H7 (cell line): ENCODE data around the gene RIPK1. TPM values are rescaled to one million over a fixed set of nuclear protein-coding genes. Genes with fewer than 3 reads are reported as not detected.
A peak's percentile ranks its signal among the peaks of the same experiment; 100 is the strongest.

Experiments used
- DNase-seq: peaks from one replicate; pipeline ENCODE4 v3.0.0; 2012
- H3K27me3 ChIP-seq: 2 replicates; pipeline ENCODE4 v1.6.0; 2011; ENCODE audit warnings: mild to moderate bottlenecking, low read length; ENCODE audit not compliant: control insufficient read depth, insufficient read depth
- H3K36me3 ChIP-seq: replicated peaks from 2 replicates; pipeline ENCODE4 v1.5.1; 2011; ENCODE audit warnings: low read length; ENCODE audit not compliant: control insufficient read depth, insufficient read depth
- H3K4me3 ChIP-seq: 2 replicates; pipeline ENCODE4 v1.5.1; 2011; ENCODE audit warnings: low read depth, mild to moderate bottlenecking, control low read depth, low read length, moderate library complexity; ENCODE audit not compliant: insufficient read depth
- total RNA-seq: library from RNA; depleted of rRNA; stranded (reverse); fragments of >200 nt; shearing (Covaris generic); gene quantifications from 2 replicates; pipeline ENCODE4 v1.2.3, GENCODE V29; 2014

RIPK1 gene
- total RNA-seq, 1 experiment from 2014 or later = 8.9 TPM

DNA sequence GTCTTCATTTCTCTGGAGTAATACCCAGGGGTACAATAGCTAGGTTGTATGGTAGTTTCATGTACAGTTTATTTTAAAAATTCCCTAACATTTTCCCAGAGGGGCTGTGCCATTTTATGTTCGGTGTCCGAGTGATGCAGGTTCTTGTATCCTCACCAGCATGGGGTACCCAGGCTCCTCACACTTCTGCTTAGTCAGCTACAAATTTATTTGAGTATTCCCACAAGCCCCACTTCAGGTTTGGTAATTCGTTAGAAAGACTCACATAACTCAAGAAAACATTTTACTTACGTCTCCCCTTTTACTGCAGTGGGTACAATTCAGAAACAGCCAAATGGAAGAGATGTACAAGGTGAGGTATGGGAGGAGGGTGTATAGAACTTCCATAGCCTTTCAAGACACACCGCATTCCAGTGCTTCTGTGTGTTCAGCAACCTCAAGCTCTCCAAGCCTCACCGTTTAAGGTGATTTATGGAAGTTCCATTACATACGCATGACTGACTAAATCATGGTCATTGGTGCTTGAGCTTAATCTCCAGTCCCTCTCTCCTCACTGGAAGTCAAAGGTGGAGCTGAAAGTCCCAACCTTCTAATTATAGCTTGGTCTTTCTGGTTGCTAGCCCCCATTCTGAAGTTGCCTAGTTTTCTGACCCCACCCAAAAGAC lies 18.1 kb downstream of the RIPK1 start:
- DNase-seq = no peak
- no peak overlapping the region for H3K4me3 ChIP-seq
- H3K27me3 ChIP-seq = no peaks in the 10 kb centered on the region
- H3K36me3 ChIP-seq = peaks cover 44% of the 10 kb centered on the region

DNA sequence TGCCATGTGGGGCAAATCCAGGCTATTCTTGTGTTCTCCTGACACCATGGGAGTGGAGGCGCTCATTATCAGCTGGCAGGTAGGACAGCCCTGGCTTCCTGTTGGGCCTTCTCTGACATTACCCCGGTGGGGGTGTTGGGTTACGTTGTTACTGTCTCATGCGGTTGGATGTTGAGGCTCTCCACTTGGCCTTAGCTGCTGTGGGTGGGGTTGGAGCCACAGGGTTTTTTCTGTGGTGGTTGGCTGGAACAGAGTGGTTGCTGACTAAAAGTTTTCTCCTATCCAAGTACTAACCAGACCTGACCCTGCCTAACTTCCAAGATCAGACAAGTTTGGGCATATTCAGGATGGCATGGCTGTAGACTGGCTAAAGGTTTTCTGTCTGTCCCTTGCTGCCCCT lies 20.2 kb downstream of the RIPK1 start:
- Histone ChIP-seq H3K36me3 (peaks cover 36% of the 10 kb centered on the region), H3K4me3 (no peak overlapping the region), H3K27me3 (no peaks in the 10 kb centered on the region)
- DNase-seq = no peak

DNA sequence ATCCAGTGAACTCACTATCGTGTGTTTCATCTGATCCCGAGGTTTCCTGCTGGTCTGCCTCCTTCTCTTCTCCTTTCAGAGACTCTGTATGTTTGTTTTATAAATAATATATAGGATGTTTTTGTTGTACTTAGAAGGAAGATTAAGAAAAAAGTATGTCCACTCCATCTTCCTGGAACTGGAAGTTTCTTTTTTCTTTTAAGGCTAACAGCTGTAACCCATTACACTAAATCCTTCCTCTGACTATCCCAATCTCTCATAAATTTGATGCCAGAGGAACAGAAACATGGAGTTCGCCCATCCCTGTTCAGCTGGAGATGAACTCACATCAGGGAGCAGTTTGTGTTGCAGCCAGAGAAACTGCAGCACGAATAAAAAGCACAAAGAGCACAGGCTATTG lies 20.7 kb downstream of the RIPK1 start:
- DNase-seq = no peak
- Histone ChIP-seq H3K36me3 (peaks cover 32% of the 10 kb centered on the region), H3K27me3 (no peaks in the 10 kb centered on the region), H3K4me3 (no peak overlapping the region)

DNA sequence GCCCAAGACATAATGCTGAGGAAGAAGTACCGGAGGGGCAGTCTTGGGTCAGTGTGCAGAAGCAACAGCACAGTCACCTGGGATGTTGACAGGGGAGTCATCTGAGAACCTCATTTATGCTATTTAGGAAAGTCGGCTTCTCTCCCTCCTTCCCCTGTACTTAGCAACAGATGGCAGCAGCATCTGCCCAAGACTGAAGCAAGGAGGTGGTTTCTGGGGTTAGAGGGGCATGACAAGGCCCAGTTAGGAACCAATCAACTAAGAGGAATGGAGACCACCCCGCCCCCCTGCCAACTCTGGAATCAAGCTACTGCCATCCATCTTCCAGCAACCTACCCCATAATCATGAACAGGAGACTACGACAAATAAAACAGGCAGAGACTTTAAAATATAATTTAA lies 21.7 kb downstream of the RIPK1 start:
- peaks cover 31% of the 10 kb centered on the region for H3K36me3 ChIP-seq
- no peak for DNase-seq
- H3K27me3 ChIP-seq = no peaks in the 10 kb centered on the region
- H3K4me3 ChIP-seq = no peak overlapping the region

DNA sequence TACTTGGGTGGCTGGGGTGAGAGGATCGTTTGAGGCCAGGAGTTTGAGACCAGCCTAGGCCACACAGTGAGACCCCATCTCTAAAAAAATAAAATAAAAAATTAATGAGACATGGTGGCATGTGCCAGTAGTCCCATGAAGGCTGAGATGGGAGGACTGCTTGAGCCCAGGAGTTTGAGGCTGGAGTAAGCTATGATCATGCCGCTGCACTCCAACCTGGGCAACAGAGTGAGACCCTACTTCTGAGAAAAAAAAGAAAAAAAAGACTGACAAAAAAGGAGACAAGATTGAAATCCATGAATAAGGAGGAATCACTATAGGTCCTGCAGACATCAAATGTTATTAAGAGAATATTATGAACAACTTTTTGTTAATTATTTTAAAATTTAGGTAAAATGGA lies 26.5 kb downstream of the RIPK1 start:
- no peak for DNase-seq
- H3K4me3 ChIP-seq = no peak overlapping the region
- H3K36me3 ChIP-seq = peaks cover 10% of the 10 kb centered on the region
- no peaks in the 10 kb centered on the region for H3K27me3 ChIP-seq

DNA sequence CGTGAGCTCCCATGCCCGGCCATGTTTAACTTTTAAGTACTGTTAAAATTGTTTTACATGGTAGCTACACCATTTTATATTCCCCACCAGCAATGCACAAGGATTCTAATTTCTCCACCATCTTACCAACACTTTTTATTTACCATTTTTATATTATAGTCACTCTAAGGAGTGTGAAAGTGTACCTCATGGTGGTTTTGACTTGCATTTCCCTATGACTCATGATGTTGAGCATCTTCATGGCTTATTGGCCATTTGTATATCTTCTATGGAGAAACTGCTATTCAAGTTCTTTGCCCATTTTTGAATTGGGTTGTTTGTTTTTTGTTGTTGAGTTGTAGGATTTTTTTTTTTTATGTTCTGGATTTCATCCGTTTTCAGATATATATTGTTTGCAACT lies 34.6 kb downstream of the RIPK1 start:
- no peak for DNase-seq
- no peak overlapping the region for H3K4me3 ChIP-seq
- peaks cover 14% of the 10 kb centered on the region for H3K36me3 ChIP-seq
- no peaks in the 10 kb centered on the region for H3K27me3 ChIP-seq

DNA sequence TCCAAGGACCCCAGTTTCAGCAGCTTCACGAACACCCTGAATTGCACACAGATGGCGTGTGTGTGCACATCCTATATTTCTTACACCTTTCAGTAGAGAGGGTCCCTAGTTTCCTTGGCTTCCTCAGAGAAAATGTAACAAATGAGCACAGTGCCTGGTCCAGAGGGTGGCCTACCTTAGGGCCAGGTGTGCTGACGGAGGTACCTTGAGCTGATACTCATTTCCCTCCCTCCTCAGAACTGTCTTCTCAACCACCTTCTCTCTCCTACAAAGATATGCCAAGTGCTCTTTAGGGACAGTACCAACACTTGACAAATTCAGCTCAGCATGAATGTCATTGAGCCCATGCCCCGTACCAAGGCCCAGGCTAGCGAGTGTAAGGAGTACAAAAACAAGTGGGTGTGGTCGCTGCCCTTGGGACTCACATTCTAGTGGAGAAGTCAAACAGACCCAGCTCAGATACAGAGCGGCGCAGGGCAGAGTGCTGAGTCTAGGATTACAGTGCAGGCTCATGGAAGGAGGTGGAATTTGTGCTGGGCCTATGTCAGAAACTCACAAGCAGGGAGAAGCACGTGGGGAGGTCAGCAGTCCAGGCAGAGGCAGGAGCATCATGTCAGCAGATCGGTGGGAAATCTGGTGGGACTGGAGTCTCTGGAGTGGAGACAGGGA lies 40.6 kb downstream of the RIPK1 start:
- no peaks in the 10 kb centered on the region for H3K27me3 ChIP-seq
- peaks cover 14% of the 10 kb centered on the region for H3K36me3 ChIP-seq
- H3K4me3 ChIP-seq = no peak overlapping the region
- DNase-seq = no peak

DNA sequence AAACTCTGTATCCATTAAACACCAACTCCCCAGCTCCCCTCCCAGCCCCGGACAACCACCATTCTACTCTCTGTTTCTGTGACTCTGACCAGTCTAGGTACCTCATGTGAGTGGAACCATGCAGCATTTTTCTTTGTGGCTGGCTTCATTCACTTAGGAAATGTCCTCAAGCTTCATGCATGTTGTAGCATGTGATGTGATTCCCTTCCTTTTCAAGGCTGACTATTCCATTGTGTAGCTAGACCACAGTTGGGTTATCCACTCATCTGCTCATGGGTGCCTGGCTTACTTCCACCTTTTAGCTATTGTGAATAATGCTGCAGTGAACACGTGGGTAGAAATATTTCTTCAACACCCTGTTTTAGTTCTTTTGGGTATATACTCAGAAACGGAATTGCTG lies 41.5 kb downstream of the RIPK1 start:
- Histone ChIP-seq H3K4me3 (no peak overlapping the region), H3K27me3 (no peaks in the 10 kb centered on the region), H3K36me3 (peaks cover 10% of the 10 kb centered on the region)
- DNase-seq = no peak

DNA sequence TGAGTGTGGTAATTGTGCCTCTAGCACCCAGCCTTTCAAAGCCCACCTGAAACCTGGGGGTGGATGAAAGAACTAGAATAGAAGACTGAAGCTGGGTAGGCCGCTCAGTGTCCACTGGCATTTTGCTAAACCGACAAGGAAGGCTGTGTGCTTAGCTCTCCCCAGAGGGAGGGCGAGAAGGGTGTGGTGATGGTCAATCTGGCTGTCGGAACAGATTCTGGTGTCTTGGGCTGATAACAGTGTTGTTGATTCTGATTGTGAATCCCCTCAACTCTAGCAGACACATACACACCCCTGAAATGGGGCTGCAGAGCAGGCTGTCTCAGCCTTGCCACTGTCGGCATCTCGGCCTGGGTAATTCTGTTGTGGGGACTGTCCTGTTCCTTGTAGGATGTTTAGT lies 46.1 kb downstream of the RIPK1 start:
- Histone ChIP-seq H3K36me3 (peaks cover 4% of the 10 kb centered on the region), H3K27me3 (no peaks in the 10 kb centered on the region), H3K4me3 (no peak overlapping the region)
- DNase-seq = no peak

DNA sequence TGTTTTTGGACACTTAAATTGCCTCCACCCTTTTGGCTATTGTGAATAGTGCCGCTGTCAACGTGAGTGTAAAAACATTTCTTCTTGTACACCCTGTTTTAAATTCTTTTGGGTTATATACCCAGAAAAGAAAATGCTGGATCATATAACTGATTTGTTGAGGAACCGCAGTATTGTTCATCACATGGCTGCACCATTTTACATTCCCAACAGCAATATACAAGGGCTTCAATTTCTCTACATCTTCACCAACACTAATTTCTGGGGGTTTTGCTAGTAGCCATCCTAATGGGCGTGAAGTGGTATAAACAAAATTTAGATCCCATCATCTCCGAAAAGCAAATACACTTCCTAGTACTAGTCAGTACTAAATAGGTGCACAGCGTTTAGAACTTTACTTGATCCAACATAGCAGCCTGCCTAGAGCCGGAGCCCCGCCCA lies 49.6 kb downstream of the RIPK1 start:
- Histone ChIP-seq H3K4me3 (peak overlapping the region; percentile 79), H3K36me3 (peaks cover 3% of the 10 kb centered on the region), H3K27me3 (no peaks in the 10 kb centered on the region)
- no peak for DNase-seq

DNA sequence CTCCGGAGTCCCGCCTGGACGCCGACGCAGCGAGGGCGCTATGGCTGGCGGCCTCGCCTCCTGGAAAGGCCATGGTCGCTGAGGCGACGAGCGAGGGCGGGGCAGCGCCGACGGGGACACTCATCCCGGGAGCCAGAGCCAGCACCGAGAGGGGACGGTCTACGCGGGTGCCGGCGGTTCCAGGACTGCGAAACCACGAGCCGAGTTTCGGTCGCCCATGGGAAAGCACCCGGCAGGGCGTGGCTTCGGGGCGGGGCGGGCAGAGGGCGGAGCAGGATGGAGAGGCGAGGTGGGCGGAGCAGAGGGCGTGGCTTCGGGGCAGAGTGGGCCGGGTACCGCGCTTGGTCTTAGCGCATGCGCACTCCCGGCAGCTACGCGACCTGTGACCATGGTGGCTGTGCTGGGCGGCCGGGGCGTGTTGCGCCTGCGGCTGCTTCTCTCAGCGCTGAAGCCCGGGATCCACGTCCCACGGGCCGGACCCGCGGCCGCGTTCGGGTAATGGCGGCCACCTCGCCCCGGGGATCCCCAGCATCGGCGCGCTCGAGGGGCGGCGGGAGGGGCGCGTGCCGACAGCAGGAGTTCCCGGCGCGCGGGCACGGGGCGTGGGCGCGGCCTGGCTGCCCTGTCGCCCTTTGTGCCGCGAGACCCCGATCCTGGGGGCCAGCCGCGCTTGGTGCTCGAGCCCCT lies 50.2 kb downstream of the RIPK1 start, which contains the start of gene BPHL:
Gene BPHL (plus strand): TSS at position 359 of the 687 bp plus-strand sequence. CDS start 30 bp downstream, at position 389.
- Histone ChIP-seq H3K27me3 (no peaks in the 10 kb centered on the region), H3K36me3 (no peaks in the 10 kb centered on the region; the same call in 1 of the 2 replicates)

DNA sequence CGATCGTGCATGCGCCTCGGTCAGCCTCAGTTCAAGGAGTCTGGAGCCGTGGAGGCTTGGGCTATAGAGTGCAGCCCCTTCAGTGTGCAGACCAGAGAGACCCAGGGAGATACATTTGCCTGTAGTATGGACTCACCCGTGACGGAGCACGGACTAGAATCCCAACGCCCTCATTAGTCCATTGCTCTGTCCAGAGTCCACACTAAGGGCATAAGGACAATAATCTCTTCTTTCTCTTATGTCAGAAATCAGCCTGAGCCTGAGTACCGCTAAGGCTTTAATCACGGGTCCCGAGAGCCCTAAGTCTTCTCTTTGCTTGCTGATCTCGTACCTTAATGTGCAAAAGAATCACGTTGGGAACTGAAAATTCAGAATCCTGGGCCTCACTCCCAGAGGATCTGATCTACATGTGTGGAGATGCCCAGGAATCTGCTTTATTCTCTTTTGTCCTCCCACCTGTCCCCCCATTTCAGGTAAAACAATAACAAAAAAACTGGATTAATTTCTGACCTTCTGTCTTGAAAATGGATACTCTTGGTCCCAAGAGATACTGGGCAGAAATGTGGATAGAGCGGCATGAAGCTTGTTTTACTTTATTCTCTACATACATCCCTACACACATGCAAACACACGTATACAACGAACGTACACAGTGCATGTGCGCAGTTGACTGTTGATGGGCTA lies 50.9 kb downstream of the RIPK1 start:
- peak overlapping the region; percentile 79 for H3K4me3 ChIP-seq
- no peak for DNase-seq
- H3K36me3 ChIP-seq = no peaks in the 10 kb centered on the region
- no peaks in the 10 kb centered on the region for H3K27me3 ChIP-seq

More for the DNA sequence above, 50.2 kb downstream of the RIPK1 start, which contains the start of gene BPHL:
- peak within 1 kb of the TSS; percentile 79 for H3K4me3 ChIP-seq
- peak; percentile 100 for DNase-seq

DNA sequence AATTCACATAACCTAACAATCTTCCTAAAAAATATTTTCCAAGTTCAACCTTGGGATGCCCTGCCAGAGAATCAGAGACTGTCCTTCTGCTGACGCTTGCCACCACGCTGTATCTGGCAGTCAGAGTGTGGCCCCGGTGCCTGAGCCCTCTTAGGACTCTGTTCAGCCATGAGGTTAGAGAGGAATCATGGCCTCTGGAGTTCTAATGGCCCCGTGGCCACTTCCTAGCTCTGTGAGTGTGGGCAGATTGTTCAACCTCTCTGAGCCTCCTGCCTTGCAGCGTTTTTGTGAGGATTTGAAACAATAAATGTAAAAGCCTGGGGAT lies 52.4 kb downstream of the RIPK1 start:
- Histone ChIP-seq H3K27me3 (no peaks in the 10 kb centered on the region), H3K4me3 (no peak overlapping the region), H3K36me3 (peaks cover 2% of the 10 kb centered on the region; the same call in 1 of the 2 replicates)
- no peak for DNase-seq

DNA sequence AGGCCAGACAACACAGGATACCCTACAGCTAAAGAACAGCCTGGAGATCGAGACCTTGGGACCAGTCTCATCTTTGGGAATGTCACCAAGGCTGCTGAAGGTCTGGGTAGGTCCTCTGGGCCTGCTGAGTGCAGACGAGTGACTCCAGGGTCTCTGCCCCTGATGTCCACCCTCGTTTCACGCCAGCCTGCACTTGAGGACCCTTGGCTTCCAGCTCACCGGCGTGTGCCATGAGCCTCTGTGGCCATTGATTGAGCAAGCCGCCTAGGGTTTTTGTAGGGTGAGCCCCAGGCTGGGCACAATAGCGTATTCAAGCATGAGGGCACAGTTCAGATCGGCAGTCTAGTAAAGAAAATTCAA lies 54.5 kb downstream of the RIPK1 start:
- no peak for DNase-seq
- no peaks in the 10 kb centered on the region for H3K27me3 ChIP-seq
- no peak overlapping the region for H3K4me3 ChIP-seq
- H3K36me3 ChIP-seq = peaks cover 4% of the 10 kb centered on the region; the same call in 1 of the 2 replicates
